Lower leg skin (tissue), 4 donors: ENCODE data around the gene AEBP2. TPM values are rescaled to one million over a fixed set of nuclear protein-coding genes. Genes with fewer than 3 reads are reported as not detected.
A peak's percentile ranks its signal among the peaks of the same experiment; 100 is the strongest.
"Not testable (repeated sequence)": the region's sequence is repeated elsewhere in the genome, so short reads cannot be mapped to it uniquely, and the experiment has no call there.

Experiments
- DNase-seq, 2 donors: peaks; one replicate each; pipeline ENCODE4 v3.0.0-alpha.2; 2019; ENCODE audit warnings: low spot score in 2 of 2
- H3K4me3 ChIP-seq: fragments of 200-600 bp; sonication (generic); 2 replicates; pipeline ENCODE4 v1.5.1; 2017; ENCODE audit warnings: mild to moderate bottlenecking, low read depth; ENCODE audit not compliant: poor library complexity, severe bottlenecking
- POLR2A ChIP-seq, 2 donors: fragments of 450-650 bp; IDR thresholded peaks; one replicate each; pipeline ENCODE4 v1.6.1; 2016 to 2017; ENCODE audit warnings: antibody characterized with exemption in 2 of 2, mild to moderate bottlenecking in 1 of 2, moderate library complexity in 1 of 2
- WGBS, 2 donors: methylation state at CpG; one replicate each; pipeline ENCODE4 v1.1.5; 2018; 5-methylcytosine and 5-hydroxymethylcytosine counted together
- intact Hi-C: fragments of 100-400 bp; cut with DNase I; formaldehyde crosslinking; loops from one replicate; pipeline ENCODE4 v1.15.0; 2023; ENCODE audit warnings: low total_unique reads
- total RNA-seq, 4 donors: library from RNA; depleted of rRNA; stranded (reverse); fragments of >200 nt; gene quantifications; one replicate each; pipeline ENCODE4 v1.1.0, GENCODE V29; 2016
- TF ChIP-seq, protein P1 (sequence below), 3 donors: fragments of 450-650 bp; IDR thresholded peaks; one replicate each; pipeline ENCODE4 v1.5.1; 2016; ENCODE audit warnings: antibody characterized with exemption in 3 of 3, mild to moderate bottlenecking in 3 of 3, moderate library complexity in 2 of 3

The AEBP2 gene
- total RNA-seq, 4 donors from 2014 or later, result 31.4 to 70.9 (median 54.0) TPM

DNA sequence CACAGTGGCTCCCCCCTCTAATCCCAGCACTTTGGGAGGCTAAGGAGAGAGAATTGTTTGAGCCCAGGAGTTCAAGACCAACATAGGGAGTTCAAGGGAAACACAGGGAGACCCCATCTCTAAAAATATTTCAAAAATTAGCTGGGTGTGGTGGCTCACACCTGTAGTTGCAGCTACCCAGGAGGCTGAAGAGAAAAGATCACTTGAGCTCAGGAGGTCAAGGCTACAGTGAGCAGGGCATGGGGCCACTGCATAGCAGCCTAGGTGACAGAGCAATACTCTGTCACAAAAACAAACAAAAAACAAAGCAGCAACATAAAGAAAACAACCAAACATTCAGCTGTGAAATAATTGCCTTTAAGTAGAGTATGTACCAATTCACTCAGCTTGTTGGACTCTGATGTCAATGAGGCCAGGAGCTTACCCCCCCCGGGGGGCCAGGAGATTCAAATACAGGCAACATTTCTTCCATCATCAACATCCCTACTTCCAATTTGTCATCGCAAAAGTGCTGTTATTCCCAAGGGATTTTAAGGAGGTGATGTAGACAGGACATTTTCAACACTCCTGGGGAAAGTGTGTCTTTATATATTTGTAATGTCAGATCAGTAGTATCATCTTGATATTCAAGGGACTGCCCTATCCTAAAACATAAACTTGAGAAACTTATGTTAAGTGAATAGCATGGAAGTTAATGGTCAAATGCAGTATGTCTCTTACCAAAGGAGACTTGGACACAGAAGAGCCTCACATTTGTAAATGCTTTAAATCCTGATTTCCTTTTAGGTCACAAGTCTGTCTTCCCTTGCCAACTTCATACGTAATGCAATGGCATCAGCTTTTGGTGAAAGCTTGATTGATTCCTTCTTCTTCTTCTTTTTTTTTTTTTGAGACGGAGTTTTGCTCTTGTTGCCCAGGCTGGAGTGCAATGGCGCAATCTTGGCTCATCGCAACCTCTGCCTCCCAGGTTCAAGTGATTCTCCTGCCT lies 40.6 kb upstream of the AEBP2 start:
- DNase-seq, result peak in 1 of 2 donors; percentile 76
- intact Hi-C loops, result no loop called here
- 59 to 68% methylated on average over 6 of the region's 6 CpGs for WGBS, 2 donors
- no peak for TF ChIP-seq POLR2A (IDR thresholded peaks at IDR 0.05)
- TF ChIP-seq, protein P1, sequence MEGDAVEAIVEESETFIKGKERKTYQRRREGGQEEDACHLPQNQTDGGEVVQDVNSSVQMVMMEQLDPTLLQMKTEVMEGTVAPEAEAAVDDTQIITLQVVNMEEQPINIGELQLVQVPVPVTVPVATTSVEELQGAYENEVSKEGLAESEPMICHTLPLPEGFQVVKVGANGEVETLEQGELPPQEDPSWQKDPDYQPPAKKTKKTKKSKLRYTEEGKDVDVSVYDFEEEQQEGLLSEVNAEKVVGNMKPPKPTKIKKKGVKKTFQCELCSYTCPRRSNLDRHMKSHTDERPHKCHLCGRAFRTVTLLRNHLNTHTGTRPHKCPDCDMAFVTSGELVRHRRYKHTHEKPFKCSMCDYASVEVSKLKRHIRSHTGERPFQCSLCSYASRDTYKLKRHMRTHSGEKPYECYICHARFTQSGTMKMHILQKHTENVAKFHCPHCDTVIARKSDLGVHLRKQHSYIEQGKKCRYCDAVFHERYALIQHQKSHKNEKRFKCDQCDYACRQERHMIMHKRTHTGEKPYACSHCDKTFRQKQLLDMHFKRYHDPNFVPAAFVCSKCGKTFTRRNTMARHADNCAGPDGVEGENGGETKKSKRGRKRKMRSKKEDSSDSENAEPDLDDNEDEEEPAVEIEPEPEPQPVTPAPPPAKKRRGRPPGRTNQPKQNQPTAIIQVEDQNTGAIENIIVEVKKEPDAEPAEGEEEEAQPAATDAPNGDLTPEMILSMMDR (IDR thresholded peaks at IDR 0.05), result no peak
- no peak overlapping the region for H3K4me3 ChIP-seq

DNA sequence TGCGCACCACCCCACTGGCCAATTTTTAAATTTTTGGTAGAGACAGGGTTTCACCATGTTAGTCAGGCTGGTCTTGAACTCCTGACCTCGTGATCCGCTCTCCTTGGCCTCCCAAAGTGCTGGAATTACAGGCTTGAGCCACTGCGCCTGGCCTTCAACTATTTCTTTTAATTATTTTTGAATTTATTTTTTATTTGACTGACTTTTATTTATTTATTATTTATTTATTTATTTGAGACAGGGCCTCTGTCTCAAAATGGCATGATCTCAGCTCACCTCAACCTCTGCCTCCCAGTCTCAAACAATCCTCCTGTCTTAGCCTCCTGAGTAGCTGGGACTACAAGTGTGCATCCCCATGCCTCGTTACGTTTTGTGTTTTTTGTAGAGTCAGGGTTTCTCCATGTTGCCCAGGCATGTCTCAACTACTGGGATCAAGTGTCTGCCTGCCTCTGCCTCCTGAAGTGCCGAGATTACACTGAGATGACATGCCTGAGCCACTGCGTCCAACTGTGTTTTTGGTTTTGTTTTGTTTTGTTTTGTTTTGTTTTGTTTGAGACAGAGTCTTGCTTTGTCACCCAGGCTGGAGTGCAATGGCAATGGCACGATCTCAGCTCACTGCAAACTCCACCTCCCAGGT lies 38.5 kb upstream of the AEBP2 start:
- DNase-seq, intact Hi-C loops, H3K4me3 ChIP-seq: not testable (repeated sequence)
- 79 to 83% methylated on average over 9 of the region's 9 CpGs for WGBS, 2 donors

DNA sequence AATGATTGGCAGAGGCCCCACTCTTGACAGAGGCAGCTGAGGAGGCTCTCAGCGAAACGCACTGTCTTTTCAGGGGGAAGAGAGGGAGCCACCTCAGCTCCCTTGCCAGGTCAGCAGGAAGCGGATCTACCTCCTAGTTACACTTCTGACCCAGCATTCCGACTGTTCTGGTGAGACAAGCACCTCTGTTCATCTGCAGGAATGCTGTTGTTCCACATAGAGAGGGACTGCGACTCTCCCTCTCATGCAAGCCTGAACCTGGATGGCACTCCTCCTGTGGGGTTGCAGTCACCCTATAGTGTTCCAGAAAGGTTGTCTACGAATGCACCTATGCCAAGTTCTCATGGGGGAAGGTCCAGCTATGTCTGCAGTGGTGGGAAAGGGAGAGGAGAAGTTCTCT lies 37.1 kb upstream of the AEBP2 start:
- DNase-seq, result no peak
- WGBS, 2 donors, result 54 to 73% methylated on average over 6 of the region's 6 CpGs
- intact Hi-C loops, result no loop called here
- TF ChIP-seq, protein P1 (IDR thresholded peaks at IDR 0.05), result no peak
- no peak for TF ChIP-seq POLR2A (IDR thresholded peaks at IDR 0.05)
- no peak overlapping the region for H3K4me3 ChIP-seq

DNA sequence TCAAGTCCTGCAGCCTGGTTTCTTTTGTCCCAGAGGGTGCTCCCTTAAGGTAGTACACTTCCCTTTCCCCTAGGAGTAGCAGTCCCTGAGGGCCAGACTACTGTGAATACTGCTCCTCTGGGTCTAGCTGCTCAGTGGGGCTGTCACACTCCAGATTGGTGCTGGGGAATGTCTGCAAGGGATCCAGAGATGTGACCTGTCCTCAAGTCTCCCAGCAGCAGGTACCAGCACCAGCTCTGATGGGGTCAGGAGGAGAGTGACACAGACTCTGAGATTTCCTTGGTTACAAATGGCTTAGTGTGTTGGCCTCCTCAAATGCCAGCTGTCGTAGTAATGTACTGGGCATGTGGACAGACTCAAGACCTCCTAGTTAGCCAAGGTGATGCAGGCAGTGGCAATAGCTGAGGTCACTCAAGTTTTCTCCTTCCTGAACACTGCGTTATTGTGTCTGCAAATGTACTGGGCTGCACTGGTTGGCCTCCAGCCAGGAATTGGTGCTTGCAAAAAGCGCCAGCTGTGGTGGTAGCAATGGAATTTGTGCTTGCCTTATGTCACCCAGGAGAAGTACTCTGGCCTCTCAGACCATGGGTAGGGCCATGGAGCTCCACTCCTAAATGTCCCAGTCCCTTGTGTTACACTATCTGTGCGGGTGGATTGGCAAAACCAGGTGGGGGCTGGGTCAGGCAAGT lies 36.4 kb upstream of the AEBP2 start:
- WGBS, 2 donors, result 80 to 81% methylated on average over 4 of the region's 4 CpGs
- intact Hi-C loops, result no loop called here
- H3K4me3 ChIP-seq, result no peak overlapping the region
- no peak for DNase-seq
- TF ChIP-seq, protein P1 (IDR thresholded peaks at IDR 0.05), result no peak
- TF ChIP-seq POLR2A (IDR thresholded peaks at IDR 0.05), result no peak

DNA sequence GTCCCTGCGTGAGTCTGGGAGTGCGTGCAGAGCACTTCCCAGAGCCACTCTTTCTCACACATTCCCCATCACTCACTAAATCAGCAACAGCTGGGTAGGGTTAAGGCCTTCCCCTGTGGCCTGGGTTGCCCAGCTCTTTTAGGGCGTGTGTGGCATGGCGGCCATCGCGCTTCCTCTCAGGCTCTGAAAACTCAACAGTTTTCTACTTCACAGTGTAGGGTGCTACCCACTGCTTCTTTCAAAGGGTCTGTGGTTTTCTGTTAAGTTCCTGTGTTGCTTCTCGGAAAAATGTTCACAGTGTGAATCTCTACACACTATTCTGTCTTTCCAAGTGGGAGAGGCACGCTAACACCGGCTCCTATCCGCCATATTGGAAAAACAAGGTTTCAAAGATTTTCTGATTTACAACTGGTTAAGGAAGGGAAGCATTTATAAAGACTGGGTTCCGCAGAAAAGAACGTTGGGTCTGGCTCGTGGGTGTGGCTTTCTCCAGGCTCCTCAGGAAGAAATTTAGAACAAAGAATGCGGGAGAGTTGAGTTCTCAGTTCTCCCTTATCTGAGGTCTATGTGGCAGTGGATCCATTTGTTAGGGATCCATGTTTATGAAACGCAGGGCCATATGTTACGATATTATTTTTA lies 34.9 kb upstream of the AEBP2 start:
- TF ChIP-seq POLR2A (IDR thresholded peaks at IDR 0.05), result no peak
- TF ChIP-seq, protein P1 (IDR thresholded peaks at IDR 0.05), result no peak
- 92 to 93% methylated on average over 16 of the region's 16 CpGs for WGBS, 2 donors
- intact Hi-C loops, result no loop called here
- H3K4me3 ChIP-seq, result no peak overlapping the region
- DNase-seq, result no peak
